SK-N-SH treated with all-trans-retinoic acid at 6 μM for 48 hours (cell line): ENCODE measurements around the gene CEP63.

Experiments
- ISL1 ChIP-seq: fragments of 250-450 bp; sonication (Bioruptor Pico); IDR thresholded peaks from 2 replicates; pipeline ENCODE4 v2.1.2; 2022; ENCODE audit warnings: mild to moderate bottlenecking, moderate library complexity
- PPARA ChIP-seq: fragments of 250-450 bp; sonication (Bioruptor Pico); IDR thresholded peaks from 2 replicates; pipeline ENCODE4 v1.5.0; 2020; ENCODE audit warnings: mild to moderate bottlenecking, borderline replicate concordance
- ZC3H10 ChIP-seq: fragments of 250-450 bp; sonication (Bioruptor Pico); IDR thresholded peaks from 2 replicates; pipeline ENCODE4 v1.5.1; 2021; ENCODE audit warnings: mild to moderate bottlenecking, moderate library complexity
- ZFP3 ChIP-seq: fragments of 250-450 bp; sonication (Bioruptor Pico); IDR thresholded peaks from 2 replicates; pipeline ENCODE4 v1.5.0; 2020; ENCODE audit warnings: mild to moderate bottlenecking, moderate library complexity
- ZFP30 ChIP-seq: fragments of 450-650 bp; formaldehyde crosslinking; IDR thresholded peaks from 2 replicates; pipeline ENCODE4 v1.5.0; 2022; ENCODE audit warnings: mild to moderate bottlenecking, moderate library complexity
- ZNF70 ChIP-seq: fragments of 450-650 bp; formaldehyde crosslinking; IDR thresholded peaks from 2 replicates; pipeline ENCODE4 v1.5.0; 2020; ENCODE audit warnings: mild to moderate bottlenecking, moderate library complexity
- TF ChIP-seq, protein P1 (sequence below): fragments of 250-450 bp; sonication (Bioruptor Pico); IDR thresholded peaks from 2 replicates; pipeline ENCODE4 v1.8.0; 2020; ENCODE audit warnings: mild to moderate bottlenecking, moderate library complexity, borderline replicate concordance

DNA sequence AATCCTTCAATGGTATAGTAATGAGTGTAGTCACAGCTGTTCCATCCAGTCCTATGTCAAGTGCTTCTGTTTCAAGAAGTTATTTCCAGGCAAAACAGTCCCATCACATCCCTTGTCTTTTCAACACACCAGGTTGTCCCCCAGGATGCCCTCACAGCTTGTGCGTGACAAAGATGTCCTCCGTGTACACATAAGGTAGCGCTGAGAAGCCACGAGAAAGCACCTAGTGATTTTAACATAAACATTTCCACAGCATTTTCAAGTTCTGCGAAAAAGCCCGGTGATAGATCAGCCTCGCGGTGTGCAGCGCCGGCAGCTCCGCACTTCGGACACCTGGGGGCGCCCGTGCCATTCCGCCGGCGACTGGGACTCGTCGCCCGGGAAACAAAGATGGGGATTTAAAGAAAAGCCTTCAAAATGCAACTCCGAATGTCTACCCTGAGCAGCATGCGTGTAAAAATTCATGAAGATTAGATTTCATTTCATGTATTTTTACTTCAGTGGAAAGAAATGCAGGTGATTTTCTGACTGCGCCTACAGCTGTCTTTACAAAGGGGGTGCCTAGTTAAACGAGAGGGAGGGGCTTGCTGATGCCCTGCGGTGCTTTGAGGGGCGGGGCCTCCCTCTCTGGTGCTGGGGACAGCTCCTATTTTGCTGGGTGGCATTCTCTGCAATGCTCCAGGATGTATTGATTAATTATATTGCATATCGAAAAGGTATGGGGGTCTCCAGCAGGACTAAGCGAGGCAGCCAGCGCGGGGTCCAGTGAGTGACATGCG lies 115.0 kb downstream of the CEP63 start:
- TF ChIP-seq, protein P1, sequence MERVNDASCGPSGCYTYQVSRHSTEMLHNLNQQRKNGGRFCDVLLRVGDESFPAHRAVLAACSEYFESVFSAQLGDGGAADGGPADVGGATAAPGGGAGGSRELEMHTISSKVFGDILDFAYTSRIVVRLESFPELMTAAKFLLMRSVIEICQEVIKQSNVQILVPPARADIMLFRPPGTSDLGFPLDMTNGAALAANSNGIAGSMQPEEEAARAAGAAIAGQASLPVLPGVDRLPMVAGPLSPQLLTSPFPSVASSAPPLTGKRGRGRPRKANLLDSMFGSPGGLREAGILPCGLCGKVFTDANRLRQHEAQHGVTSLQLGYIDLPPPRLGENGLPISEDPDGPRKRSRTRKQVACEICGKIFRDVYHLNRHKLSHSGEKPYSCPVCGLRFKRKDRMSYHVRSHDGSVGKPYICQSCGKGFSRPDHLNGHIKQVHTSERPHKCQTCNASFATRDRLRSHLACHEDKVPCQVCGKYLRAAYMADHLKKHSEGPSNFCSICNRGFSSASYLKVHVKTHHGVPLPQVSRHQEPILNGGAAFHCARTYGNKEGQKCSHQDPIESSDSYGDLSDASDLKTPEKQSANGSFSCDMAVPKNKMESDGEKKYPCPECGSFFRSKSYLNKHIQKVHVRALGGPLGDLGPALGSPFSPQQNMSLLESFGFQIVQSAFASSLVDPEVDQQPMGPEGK (CRISPR knock-in tag), result no peak
- TF ChIP-seq ZFP30 (CRISPR knock-in tag), result no peak
- TF ChIP-seq ISL1 (CRISPR knock-in tag), result no peak
- TF ChIP-seq PPARA (CRISPR knock-in tag), result no peak
- TF ChIP-seq ZFP3 (CRISPR knock-in tag), result no peak
- no peak for TF ChIP-seq ZC3H10 (CRISPR knock-in tag)
- no peak for TF ChIP-seq ZNF70 (CRISPR knock-in tag)
